HG03095 (cell line): ENCODE measurements around the gene SUSD3.
A peak's percentile ranks its signal among the peaks of the same experiment; 100 is the strongest.
"Not testable (repeated sequence)": the region's sequence is repeated elsewhere in the genome, so short reads cannot be mapped to it uniquely, and the experiment has no call there.

Experiments
- ATAC-seq: cut with Tn5 transposase; IDR thresholded peaks from one replicate; pipeline ENCODE4 v1.9.1; 2021; ENCODE audit warnings: moderate library complexity; ENCODE audit not compliant: unreplicated experiment

The SUSD3 gene

DNA sequence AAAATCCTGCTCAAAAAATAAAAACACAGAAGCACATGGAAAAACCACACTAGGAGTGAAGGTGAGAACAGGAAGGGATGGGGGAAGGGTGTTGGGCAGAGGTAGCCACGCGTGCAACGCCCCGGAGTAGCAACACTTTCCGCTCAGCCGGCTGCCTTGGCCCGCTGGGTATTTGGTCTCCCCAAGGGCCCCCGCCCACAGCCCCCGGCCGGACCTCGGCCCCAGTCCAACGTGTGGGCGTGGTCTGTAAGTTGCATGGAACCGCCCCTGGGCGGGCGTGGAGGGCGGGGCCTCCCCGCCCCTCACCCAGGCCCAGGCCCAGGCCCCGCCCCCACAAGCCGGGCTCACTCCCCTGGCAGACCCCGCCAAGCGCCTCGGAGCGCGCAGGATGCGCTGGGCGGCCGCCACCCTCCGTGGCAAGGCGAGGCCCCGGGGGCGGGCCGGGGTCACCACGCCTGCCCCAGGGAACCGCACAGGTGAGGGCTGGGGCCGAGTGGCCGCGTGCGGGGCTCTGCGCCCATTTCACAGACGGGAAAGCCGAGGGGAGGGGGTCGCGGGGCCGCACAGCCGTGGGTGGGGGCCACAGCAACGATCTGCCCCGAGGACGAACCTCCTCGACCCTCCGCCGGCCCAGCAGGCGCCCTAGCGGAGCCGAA lies at the start of gene SUSD3:
TSS of gene SUSD3 (plus strand) at position 347 of the 656 bp plus-strand sequence. CDS start at position 389, 42 bp downstream.
- peak; percentile 46 for ATAC-seq

DNA sequence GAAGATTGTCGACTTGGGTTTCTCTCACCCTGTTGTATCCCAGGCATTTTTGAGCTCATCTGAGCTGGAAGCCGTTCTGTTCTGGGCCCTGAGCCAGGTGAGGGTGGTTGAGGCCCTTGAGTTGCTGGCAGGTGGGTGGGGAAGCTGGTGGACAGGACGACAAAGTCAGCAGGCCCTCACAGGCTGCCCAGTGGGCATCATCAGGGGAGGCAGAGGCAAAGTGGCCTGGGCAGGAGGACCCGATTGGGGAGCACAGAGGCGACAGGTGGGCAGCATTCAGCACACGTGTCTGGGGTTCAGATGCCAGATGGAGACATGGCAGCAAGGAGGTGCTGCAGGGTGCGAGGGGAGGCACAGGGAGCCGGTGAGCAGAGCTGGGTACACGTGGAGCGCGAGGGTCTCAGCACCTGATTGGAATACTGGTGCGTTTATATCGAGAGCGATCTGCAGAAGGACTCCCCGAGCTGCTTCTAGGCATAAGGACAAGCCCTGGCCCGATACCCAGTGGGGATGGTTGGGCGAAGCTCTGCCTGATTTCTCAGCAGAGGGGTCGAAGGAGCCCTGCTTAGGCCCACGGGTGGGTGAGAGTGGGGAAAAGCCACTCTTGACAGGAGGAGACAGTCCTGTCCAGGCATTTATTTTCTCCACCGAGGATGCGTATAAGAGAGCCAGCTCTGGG lies 49.0 kb upstream of the SUSD3 start:
- ATAC-seq: no peak

DNA sequence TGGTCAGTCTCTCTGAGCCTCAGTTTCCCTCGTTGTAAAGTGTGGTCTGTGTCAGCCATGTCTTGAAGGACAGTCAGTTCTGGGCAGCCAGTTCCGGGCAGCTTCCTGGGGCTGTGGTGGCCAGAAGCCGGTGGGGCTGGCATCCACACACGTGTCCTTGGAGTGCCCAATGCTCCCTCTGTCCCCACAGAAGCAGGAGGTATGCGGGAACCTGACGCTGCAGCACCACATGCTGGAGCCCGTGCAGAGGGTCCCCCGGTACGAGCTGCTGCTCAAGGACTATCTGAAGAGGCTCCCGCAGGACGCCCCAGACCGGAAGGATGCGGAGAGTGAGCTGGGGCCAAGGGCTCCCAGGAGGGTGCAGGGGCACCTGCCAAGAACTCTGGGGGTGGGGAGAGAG lies 48.4 kb upstream of the SUSD3 start:
- no peak for ATAC-seq

DNA sequence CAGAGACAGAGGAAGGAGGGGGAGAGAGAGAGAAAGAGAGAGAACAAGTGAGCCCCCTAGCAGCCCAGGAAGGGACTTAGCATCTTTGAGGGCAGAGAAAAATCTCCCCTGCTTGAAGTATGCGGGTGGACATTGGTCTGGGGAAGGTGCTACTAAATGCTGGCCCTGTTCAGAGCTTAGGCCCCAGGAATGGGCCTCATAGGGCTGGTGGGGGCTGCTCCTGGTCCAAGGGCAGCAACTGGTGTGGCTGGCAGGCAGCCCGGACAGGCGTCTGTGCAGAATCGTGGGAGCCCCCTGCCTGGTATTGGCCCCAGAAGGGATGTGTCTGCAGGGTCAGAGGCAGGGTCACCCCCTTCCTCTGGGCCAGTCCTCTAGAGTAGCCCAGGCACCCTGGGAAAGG lies 47.8 kb upstream of the SUSD3 start:
- no peak for ATAC-seq

DNA sequence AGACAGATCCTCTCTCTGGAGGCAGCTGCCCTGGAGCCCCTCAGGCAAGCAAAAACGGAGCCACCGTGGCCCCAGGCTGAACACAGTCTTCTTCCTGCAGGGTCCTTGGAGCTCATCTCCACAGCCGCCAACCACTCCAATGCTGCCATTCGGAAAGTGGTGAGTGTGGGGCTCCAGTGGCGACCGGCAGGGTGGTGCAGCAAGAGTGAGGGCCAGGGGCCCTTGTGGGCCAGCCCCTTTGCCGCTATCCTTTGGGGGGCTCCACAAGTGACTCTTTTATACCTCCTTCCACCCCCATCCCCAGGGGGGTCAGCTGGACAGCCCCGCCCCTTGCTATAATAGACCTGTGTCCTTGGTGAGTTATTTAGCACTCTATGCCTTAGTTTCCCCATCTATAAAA lies 47.4 kb upstream of the SUSD3 start:
- ATAC-seq: no peak

DNA sequence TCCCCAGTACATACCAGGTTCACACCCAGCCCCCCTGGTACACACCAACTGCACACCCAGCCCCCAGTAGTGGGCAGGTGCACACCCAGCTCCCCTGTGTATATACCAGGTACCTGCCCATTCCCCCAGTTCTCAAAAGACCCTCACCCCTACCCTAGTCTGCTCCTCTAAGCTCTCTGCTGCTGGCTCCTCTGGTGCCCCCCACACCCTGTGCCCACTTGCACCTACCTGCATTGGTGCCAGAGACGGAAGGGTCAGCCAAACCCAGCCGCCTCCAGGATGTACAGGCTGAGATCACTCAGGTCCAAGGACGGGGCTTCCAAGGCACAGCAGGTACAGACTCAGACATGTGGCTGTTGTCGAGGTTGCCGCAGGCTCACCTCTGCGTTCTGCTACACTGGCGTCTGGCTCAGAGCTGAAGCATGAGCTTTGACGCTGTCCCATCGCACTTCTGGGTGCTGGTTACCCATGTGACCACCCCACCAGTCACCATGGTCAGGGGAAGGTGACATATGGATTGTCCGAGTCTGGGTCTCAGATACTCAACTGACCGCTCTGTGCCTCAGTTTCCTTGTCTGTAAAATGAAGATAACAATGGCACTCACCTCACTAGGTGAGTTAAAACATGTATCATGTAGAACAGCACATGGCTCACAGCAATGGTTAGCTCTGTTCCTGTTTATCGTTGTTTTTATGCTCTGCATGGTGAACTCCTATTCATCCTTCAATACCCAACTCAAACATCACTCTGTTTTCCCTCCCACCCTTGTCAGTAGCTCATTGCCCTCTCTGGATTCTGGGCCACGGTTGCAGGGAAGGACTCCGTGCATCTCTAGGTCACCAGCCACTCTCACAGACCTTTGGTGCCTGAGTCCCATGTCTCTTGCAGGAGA lies 45.3 kb upstream of the SUSD3 start:
- no peak for ATAC-seq

DNA sequence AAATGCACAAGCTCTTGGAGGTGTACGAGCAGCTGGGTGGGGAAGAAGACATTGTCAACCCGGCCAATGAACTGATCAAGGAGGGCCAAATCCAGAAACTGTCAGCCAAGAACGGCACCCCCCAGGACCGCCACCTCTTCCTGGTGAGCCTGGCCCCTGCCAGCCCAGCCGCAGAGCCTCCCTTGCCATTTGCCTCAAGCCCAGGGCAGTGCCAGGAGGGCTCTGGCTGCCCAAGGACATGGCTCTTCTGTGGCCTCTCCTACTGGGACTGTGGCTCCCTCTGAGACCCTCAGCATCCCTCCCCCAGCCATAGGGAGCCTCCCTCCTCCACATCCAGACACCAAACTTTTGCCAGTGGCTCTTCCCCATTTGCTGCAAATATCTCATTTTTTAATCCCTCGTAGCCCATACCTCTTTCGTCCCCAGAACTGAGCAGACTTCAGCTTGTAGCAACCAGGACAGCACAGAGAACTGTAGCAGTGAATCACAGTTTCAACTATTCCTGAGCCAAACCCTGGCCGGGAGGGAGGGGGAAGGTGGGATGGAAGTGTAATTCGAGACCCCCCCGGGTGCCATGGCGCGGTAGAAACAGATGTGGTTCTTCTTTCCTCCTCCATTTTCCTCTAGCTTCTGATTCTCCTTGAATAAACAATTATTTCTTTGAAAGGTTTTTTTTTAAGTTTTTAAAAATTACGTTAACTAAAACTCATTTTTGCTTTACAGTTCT lies 44.5 kb upstream of the SUSD3 start:
- no peak for ATAC-seq

DNA sequence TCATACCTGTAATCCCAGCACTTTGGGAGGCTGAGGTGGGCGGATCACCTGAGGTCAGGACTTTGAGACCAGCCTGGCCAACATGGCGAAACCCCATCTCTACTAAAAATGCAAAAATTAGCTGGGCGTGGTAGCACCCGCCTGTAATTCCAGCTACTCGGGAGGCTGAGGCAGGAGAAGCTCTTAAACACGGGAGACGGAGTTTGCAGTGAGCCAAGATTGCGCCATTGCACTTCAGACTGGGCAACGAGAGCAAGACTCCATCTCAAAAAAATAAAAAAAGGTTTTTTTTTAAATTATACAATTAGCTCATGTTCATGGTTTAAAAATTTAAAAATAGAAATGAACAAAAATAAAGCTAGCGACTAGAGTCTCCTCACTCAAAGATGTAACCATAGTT lies 43.3 kb upstream of the SUSD3 start:
- ATAC-seq: not testable (repeated sequence)

DNA sequence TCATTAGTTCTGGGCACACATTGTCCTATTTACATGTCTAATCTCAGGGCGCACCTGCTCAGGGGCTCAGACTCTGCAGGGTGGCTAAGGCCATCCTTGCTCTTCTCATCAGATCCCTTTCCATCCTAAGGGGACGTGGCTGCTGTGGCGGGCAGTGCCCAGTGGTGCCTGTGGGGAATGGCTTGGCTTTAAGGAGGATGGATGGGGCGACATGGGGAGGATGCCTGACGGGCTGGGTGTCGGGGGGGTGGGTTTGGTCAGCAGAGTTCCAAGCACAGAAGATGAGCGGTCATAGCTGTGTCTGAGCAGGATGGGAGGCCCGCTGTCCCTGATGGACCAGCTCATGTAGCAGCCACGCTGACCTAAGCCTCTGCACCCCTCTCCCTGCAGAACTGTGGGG lies 40.9 kb upstream of the SUSD3 start:
- ATAC-seq: no peak

DNA sequence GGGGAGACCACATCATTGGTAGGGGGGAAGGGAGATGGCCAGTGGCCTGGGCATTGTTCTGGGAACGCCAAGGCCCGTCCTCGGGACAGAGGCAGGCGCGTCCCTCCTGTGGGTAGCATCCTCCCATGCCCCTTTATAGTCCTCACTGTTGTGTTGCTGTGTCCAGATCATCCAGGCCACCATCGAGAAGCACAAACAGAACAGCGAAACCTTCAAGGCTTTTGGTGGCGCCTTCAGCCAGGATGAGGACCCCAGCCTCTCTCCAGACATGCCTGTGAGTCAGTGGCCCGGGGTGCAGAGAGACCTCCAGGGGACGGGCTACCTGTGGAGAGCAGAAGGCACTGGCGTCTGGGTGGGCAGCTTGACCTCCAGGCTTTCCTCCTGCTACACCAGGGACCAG lies 38.4 kb upstream of the SUSD3 start:
- no peak for ATAC-seq

DNA sequence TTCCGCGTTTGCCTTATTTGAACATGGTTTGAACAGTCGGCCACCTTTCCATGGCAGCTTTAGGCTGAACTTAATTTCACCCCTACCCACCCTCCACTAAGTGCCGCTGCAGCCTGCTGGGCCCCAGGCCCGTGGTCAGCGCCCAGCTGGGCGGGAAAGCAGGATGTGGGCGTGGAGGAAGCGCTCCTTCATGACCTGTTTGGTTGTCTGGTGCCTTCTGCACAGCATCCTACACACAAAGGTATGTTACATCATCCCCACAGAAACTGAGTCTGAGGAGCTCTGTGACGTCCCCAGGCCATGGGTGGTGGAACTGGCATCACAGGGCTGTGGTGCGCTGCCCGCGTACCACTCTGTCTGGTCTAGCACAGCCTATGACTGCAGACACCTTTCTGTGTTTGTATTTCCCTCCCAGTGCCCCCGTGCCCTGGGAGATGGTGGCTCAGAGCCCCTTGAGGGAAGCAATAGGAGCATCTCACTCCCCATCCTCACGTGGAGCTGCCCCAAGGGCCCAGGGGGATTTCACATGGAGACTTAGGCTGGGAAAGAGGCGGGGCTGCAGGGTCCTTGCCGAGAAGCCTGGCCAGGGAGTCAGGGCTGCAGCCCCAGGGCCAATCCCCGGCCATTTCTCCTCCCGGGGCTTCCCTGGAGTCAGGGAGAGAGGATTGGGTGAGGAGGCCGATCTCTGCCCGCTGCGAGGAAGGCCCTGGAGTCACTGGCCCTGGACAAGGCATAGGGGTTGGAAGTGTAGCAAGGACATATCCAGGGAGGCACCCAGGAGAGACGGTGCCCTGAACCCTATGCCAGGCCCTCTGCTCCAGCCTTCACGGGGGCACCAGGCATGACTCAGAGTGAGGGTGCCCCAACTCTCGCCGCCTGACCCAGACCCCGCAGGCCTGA lies 37.5 kb upstream of the SUSD3 start:
- ATAC-seq: no peak

DNA sequence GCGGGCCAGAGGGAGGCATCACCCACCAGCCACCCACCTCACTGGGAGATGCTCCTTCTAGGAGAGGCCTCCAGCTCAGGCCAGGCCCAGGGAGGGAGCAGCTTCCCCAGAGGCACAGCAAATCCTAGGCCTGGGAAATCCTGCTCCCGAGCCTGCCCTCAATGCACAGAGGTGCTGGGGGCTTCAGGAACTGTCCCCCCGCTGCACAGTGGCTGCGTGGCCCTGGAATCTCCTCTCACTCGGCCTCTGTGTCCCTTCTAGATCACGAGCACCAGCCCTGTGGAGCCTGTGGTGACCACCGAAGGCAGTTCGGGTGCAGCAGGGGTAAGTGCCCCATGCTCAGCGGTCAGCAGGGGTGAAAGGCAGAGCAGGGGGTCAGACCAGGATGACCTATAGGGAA lies 36.4 kb upstream of the SUSD3 start:
- no peak for ATAC-seq

DNA sequence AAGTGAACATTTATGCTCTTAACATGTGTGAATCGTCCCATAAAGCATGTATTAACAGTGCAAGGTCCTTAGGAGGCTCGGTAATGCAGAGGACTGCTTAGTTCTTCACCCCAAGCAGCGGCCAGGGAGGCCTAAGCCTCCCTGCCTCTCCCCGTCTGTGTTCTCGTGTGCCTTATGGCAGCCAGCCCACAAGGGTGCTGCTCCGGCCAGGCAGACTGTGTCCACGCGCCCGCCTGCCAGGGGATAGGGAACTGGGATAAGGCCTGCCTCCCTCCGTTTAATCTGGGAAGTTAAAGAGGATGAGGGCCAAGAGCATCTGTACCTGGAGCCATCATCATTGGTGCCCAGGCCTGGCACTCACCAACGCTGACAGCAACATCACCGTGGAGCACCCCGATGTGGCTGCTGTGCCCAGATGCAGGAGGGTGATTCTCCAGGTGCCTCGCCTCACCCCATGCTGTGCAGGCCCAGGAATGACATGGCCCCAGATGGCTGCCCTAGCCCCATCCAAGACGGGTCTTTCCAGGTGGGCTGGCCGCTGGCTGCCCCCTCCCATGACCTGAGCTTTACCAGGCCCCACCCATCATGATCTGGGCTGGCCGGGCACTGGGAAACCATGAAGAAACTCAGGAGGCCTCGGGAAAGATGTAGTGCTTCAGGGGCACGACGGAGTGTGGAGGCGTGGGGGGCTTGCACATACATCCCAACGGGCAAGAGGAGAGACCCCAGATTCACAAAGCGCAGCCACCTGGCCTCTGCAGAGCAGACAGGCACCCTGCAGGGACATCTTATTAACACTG lies 35.6 kb upstream of the SUSD3 start:
- ATAC-seq: no peak

DNA sequence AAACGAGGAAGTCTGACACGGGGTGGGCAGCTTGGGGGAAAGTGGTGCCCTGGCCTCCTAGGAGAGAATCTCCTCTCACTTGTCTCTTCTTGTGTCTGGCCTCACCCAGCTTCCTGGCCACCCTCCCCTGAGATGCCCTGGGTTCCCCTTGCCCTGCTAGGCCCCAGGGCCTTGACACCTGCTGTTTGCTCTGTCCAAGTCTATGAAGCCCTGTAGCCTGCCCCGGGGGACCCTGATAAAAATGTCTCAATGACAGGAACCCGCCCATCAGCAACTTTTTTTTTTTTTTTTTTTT lies 35.0 kb upstream of the SUSD3 start:
- ATAC-seq: no peak

DNA sequence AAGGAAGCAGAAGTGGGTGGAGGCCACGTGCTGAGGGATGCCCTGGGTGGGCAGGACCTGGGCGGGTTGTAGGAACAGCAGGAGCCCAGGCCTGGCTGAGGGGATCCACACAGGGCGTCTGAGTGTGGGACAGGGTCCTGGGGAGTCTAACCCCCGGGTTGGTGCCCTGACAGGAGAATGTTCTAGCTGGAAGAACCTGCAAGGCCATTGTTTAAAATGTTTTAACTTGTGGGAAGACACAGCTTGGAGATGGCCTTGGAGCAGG lies 33.9 kb upstream of the SUSD3 start:
- ATAC-seq: no peak

DNA sequence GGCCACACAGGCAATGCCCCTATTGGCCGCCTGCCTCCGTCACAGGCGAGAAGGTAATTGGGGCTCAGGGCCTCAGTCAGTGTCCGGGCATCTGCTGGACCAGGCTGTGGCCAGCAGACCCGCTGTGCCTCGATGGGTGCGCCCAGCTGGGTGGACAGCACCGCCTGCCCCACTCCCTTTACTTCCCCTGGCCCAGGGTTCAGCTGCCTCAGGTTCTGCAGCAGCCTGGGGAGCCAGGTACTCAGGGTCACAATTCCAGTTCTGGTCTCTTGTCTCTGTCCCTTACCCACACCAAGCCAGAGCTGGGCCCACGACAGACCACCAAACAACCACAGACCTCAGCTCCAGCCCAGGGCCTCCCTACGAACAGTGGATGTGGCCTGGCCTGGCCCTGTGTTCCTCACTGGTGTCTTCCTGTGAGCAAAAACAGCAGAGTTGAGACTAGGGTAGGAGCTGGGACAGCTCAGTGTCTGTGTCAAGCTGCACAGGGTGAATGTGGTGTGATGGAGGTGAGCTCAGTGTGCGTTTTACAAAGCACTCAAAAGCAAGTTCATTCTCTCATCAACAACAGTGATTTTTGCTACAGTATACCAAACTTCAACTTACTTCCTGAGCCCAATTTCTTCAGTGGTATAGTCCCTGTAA lies 33.4 kb upstream of the SUSD3 start:
- no peak for ATAC-seq

DNA sequence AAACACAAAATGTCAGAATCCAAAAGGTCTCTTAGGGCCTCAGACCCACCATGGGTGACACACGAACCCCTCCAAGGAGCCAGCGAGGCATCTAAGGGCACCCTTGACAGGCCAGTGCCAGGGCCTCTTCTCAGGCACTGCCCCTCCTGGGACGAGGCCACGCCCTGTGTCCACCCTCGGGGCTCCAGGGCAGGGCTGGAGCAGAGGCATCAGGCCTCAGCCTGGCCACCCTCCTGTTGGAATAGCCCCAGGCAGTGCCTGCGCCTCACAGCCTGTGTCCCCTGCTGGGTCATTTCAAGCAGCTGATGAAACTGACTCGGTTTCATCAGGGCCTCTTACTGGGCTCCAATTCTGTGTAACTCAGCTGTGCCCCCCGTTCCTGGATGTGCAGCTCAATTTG lies 32.8 kb upstream of the SUSD3 start:
- ATAC-seq: no peak

DNA sequence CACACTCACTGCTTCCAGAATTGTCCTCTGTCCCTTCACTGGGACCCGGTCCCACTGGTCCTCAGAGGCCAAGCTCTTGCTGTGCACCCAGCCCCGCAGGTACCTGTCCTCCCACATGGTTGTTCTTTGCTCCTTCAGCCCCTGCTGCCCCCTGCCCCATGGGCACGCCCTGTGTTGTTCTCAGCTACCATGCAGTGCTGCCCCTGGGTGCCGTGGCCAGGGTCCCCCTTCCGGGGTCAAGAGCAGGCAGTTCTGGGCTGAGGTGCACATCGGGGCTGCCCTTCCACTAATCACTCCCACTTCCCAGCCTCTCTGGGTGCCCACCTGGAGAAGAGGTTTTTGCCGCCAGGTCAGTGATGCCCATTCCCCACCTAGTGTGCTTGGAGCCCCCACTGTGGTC lies 31.9 kb upstream of the SUSD3 start:
- ATAC-seq: no peak

DNA sequence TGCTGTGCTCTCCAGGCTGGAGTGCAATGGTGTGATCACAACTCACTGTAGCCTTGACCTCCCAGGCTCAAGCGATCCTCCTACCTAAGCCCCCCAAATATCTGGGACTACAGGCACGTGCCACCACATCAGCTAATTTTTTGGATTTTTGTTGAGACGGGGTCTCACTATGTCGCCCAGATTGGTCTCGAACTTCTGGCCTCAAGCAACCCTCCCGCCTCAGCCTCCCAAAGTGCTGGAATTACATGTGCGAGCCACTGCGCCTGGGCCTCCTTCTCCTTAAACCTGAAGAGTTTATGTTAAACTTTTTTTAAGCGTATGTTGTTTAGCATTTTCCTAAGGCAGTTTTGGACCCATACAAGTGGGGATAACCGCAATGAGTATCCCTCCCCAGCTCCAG lies 30.8 kb upstream of the SUSD3 start:
- no peak for ATAC-seq
